ENCODE measurements around the gene KDSR.

The KDSR gene

DNA sequence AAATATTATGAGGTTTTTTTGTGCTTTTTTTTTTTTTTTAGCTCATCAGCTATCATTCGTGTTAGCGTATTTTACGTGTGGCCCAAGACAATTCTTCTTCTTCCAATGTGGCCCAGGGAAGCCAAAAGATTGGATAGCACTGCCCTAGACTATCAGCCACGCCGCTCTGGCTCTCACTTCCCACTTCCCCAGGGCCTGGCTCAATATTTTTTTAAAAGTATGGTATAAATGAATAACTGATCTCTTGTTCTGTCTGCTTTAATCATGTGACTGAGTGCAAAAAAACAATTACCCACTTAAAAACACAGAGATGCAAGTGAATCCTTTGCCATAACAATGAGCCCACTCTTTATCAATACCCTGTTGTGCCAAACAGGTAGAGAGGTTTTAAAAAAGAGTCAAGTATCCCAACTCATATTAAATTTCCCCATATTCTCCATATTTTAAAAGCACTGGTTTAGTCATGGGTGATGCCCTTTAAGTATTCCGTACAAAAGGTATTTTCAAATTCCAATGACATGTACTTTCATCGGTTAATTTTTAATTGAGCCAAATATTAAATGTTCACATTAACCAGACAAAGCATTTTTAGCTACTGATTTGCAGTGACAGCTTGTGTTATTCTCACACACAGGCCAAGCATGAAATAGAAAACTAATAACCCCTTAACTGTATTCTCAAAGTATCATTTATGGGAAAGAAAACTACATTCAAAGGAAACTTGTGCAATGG lies 60.0 kb downstream of the KDSR start:
- no peak for DNase-seq (ENCODE audit: low read depth in 3 of 3)

DNA sequence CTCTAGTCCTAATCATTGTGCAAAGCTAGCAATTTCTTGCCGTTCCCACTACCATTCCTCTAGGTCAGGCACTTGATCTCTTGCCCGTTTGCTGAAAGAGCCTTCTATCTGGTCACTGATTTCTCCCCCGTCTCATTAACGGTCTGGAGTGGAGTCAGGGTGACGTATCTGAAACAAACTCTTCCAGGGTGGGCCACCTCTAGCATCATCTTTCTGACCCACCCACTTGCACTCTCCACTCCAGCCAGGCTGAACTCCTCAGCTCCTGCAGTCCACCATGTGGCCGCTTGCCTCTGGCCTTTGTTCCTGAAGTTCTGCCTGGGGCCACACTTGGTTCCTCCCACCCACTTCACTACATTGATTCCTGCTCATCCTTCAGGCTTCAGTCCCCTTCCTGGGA lies 60.8 kb downstream of the KDSR start:
- no peak for DNase-seq (ENCODE audit: low read depth in 3 of 3)

DNA sequence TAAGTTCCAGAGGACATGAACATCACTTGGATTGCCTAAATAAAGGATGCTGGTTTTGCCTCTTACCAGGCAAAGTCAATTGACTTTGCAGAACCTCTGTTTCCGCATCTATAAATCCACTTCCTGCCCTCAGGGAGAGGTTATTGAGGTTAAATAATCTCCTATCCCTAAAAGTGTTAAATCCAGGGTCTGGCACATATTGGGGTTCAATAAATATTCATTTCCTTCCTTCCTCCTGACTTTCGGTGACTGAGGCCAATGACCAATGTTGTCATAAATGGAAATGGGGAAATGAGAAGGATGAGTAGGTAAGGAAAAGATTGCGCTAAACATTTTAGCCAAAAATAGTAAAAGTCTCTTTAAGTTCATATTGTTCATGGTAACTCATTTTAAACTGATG lies 63.5 kb downstream of the KDSR start:
- no peak for DNase-seq (ENCODE audit: low read depth in 3 of 3)

DNA sequence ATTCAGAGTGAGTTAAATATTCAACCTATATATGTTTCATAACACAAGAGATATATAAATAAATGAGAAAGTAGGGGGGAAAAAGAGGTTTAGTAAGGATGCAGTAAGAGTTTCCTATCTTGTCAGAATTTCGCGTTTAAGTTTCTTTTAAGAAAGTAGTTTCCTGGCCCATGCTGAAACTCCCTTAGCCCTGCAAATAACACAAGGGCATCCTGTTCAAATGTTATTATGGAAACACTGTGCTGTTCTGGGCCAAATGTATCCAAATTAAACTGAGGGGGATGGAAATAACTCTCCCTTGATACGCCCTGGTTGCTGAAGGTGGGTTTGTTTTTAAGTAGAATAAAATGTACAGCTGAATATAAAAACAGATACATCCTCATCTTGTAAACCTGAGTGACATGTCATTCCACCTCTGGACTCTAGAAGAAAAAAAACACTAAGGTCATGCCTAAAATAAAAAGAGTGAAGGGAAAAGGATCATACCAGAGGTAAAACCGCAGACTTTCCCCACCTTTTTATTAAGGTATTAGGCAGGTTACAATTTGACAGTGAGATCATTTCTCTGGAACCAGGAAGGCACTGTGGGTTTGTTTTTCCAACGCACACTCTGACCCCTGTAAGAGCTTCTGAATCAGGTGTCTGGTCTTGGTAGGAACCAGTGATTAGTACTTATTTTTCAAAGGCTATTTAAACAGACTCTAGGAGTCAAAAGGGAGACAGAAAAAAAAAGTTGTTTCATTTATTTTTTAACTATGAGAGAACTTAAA lies 64.2 kb downstream of the KDSR start:
- no peak for DNase-seq (ENCODE audit: low read depth in 3 of 3)

GRCh38 chr18:63302220-63302619 lies 64.8 kb downstream of the KDSR start:
- DNase-seq (ENCODE audit: low read depth in 3 of 3) = no peak

- DNase-seq (ENCODE audit: low read depth in 3 of 3) = no peak
These were observed 65.6 kb downstream of the KDSR start for GRCh38 chr18:63301434-63301833.

GRCh38 chr18:63299837-63300745 lies 66.9 kb downstream of the KDSR start:
- no peak for DNase-seq (ENCODE audit: low read depth in 3 of 3)

GRCh38 chr18:63298400-63299365 lies 68.3 kb downstream of the KDSR start:
- DNase-seq (ENCODE audit: low read depth in 3 of 3) = no peak

DNA sequence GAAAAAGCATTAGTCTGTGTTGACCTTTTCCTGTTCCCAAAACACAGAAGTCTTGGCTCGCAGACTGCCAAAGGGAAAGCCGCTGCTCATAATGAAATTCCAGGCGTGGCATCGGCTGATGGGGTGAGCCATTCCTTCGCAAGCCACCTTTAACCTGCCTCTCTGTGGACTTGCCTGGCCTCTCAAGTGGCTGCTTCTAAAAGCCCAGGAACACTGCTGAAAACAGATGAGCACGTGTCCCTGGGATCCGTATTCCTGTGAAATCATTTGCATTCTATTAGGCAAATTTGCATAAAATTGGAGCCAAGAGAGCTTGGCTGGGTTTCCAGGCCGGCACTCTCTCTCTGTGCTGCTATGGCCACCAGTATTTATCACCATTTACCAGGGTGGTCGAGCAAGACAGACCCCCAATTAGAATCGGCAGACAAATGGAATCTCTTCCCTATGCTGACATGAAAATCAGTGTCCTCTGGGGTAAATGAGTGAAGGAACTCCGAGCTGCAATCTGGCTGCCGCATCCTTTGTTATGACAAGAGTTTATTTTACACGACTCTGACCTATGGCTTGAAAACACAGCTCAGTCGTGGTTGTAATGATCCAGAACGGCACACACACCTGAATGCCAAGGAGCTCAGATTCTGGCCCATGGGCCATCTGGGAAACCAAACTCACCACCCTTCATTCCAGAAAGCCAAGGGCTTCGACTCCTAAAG lies 69.2 kb downstream of the KDSR start:
- no peak for DNase-seq (ENCODE audit: low read depth in 3 of 3)

- no peak for DNase-seq (ENCODE audit: low read depth in 3 of 3)
These were observed 73.1 kb downstream of the KDSR start for GRCh38 chr18:63293935-63294334.

DNA sequence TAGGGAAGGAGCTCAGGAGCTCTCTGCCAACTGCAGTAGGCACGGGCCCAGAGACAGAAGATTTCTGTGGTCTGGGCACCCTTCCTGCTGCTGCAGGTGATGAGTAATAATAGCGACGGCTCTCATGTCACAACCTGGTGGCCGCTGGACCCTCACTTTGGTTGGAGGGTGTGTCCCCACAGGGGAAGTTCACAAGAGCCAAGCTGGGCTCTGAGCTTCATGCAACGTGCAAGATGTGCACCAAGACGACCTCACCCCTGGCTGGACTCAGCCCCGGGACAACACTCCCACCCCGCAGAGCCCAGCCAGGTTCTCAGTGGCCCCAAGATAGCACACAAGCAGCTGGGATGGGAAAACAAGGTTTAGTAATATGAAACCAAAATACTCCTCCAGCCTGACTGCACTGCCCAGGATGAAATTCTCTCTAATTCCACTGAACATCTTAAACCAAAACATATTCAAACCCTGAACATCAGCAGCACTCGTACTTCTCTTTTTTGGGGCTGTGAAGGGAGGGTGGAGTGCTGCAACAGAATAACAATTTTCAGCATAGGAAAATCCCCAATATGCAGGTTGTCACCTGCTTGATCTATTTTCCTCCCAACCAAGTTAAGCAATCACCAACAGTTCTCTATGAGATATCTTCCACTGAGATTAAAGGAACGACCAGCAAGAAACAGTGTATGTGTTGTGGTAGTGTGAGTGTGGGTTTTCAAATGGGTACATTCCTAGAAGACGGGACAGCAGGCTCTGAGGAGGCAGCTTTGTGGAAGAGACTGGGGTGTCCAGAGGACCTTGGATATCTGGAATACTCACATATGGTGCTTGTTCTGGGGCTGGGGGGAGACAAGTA lies 73.9 kb downstream of the KDSR start:
- DNase-seq (ENCODE audit: low read depth in 3 of 3) = no peak

DNA sequence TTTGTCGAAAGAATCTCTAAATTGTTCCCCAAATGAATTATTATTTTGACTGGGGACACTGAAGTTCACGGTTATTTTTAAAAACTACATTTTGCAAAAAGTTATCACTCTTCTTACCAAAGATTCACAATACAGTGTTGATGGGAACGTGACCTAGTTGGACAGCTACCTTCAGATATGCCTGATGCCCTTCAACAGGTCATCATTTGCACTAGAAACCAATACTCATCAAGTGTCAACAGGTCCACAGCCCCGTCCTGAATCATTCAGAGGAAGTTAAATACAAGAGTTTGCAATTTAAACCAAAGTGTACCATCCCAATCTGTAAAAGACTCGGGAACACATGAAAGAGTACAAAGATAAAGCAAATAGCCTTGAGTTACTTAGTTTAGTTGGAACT lies 75.7 kb downstream of the KDSR start:
- DNase-seq (ENCODE audit: low read depth in 3 of 3) = no peak

- DNase-seq (ENCODE audit: low read depth in 3 of 3) = peak in 1 of 3 experiments; percentile 27
These were observed 76.2 kb downstream of the KDSR start for GRCh38 chr18:63290821-63291200.

DNA sequence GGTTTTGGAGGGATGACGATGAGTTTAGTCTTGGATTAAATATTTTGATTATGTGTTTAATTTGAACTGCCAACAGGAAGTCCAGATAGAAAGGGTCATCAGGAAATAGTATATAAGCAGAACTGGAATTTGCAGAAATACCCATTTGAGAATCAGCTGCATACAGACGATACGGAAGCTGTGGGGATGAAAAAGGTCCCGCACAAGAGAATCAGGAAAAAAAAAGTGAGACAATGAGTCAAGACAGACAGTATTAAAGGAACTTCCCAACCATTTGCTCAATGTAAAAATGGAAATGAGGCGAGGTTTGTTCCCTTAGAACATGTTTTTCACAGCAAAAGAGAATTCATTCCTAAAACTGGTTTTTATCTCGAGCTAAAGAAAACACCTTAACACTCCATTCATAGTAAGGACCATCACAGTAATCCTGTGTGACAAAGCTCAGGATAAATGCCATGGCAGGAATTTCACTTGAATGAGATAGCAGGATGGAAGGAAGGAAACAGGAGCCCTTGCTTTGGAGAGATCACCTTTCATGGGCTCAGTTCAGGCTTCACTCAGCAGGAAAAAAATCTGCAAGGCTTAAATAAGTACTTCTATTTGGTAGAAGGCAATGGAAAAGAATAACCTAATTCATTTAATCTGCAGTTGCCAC lies 76.7 kb downstream of the KDSR start:
- no peak for DNase-seq (ENCODE audit: low read depth in 3 of 3)

DNA sequence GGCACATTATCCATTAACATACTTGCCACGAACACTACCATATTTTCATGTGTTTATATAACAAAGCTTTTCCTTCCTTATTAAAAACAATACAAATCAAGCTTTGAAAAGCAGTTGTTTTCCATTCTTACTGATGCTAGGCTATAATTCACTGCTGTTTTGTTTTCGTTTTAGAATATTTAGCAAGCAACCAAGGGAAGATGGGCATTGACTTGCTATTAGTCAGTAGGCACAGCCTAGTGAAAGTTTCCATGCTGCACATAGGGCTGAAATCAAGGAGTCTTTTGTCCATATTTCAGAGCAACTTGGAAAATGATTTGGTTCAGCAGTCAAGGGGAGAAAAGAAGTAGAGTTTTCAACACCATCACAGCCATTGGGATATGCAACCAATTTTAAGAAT lies 78.7 kb downstream of the KDSR start:
- DNase-seq (ENCODE audit: low read depth in 3 of 3) = no peak

DNA sequence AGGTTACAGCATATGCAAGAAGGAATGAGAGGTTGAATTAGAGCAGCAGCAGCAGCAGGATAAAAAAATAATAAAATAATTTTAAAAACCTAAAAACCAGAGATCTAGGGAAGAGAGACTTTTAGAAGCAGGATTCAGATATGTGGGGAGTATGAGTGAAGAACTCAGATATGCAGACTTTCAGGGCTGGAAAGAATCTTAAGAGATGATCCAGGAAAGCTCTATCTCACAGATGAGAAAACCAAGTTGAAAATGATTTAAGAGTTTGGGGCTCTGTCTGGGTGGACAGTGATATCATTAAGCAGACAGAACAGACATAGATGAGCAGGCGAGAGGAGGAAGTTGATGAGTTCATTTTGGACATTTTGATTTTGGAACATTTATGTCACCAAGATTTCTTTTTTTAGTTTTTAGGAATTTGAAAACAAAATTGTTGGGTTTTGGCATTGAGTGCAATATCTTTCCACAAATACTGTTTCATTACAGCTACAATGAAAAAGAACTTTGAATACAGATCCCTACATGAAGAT lies 79.2 kb downstream of the KDSR start:
- no peak for DNase-seq (ENCODE audit: low read depth in 3 of 3)

DNA sequence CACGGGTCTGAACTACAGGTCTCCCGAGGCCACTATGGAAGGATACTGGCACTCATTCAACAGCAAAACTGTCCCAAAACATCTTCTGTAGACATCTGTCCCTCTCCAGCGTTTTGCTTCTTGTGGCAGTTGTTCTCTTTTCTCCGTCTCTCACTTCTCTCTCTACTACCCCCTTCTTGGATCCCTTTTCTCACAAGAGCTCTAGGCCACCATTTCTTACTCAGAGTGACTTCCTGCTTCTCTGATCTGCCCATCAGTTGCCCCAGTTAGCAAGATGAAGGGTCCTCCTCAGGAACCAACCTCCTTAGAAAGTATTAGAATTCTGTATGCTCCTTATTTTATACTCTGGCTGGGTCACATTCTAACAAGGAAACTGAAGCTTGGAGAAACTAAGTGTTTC lies 80.1 kb downstream of the KDSR start:
- DNase-seq (ENCODE audit: low read depth in 3 of 3) = no peak

DNA sequence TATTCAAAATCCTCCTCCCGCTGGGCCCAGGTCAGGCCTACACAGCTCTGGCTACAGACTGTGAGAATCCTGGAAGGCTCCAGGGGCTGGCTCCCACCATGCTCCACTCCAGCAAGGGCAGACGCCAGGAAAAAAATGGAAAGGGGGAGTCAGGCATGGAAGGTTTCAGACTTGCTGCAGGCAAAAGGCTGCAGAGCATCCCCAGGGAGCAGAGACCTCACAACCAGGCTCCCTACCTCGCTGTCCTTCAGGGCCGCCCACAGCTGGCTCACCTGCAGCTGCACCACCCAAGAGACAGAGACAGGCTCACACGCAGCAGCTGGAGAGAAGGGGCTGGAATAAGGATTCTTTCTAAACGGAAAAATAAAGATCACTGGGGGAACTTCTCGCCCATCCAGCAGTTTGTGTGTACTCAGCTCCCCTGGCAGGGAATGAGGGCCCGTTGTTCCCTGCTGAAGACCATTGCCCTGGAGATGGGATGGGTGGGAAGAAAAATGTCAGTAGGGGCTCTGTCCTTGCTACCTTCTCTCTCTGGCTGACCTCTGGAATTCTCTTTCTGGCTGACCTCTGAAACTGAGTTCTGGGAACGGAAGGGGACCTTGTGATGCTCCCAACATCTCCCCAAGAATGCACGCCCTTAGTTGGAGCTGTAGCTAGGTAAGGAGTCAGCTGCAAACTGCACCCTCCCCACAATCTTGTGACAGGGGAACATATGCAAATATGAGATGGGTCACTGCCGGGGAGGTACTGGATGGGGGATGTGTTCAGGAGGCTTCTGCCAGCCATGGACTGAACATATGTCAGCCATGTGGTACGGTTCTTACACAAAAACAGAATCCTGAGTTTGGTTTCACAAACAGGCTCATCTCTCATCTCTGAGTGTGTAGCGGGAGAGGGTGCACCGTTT lies 81.9 kb downstream of the KDSR start:
- no peak for DNase-seq (ENCODE audit: low read depth in 3 of 3)

Data from stimulated activated CD4-positive, alpha-beta T cell treated with anti-CD3 and anti-CD28 coated beads, TNF-alpha, amount 100 ng/mL, for 4 hours (primary cell).